Measurements from ENCODE around the gene PGGT1B.

Gene PGGT1B

DNA sequence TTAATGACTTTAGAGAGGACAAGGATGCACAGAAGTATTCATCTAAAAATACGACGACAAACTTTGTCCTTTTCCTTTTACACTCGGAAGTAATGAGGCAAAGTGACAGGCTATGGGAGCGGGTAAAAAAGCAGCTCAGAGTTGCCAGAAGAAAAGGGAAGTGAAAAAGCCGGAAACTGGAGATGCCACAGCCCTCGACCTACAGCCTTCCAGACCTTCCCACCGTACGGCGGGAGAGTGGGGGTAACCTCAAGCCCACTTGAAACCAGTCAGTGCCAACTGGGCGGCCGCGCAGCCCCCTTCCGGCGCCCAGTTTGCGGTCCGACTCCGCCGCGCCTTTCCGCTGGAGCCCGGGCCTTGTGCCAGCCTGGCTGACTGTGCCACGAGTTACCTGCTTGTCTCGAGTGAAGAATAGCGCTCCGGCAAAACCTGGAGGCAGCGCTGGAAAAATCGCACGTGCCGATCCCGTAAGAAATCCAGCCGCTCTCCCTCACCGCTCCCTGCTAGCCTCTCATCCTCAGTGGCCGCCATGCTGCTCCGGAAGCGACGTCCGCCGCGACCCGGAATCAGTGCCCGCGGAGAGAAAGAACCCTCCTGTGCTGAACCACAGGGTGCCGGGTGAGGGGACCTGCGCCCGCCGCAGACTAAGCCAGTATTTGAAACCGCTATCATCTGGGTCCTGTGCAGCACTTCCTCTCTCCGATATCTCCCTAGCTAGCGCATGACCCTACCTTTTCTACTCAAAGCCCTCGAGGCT, at the start of gene PGGT1B:
Gene PGGT1B, minus strand, starts transcription at position 557 of the 757 bp plus-strand sequence. Its CDS starts 26 bp downstream, at position 531.
- peak; percentile 49 for DNase-seq (ENCODE audit: low read depth)

DNA sequence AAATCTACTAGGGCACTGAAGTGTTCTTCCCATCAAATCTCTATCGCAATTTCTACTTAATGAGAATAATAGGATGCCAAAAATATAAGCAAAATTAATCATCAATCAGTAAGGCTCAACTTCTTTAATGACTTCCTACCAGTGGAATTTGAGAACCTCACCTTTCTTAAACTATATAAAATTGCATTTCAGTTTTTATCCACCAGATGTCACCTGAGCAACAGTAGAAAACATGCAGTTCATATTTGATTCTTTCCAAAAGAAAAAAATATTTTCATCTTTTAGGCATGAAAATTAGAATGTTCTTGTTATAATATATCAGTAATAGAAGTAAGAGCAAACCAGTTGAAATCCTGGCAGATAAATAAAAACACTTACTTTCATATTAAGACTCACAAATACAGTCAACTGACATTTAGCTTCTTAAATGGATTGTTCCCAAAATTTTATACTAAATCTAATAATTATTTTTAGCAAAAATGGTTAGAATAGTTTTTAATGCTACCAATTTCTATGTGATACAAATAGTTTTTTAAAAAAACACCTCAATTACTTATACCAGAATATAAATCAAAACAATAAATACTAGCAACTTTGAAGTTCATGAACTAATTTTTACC, 47.2 kb upstream of the PGGT1B start:
- no peak for DNase-seq (ENCODE audit: low read depth)

DNA sequence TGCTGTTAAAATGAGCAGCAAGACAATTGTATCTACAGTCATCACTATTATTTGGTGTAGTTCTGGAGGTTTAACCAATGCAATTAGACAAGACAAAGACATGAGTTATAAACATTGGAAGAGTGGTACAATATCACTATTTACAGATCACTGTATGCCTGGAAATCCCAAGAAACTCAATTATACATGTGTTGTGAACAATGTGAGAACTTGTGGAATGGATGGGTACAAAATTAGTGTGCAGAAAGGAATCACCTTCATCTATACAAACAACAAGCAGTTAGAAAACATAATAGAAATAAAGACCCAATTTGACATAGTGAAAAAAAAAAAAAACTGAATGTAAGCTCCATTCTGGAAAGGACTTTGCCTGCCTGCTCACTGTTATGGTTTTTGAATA, 46.1 kb upstream of the PGGT1B start:
- no peak for DNase-seq (ENCODE audit: low read depth)

GRCh38 chr5:115306011-115306536, 43.4 kb upstream of the PGGT1B start:
- no peak for DNase-seq (ENCODE audit: low read depth)

- no peak for DNase-seq (ENCODE audit: low read depth)
These were observed 41.8 kb upstream of the PGGT1B start for GRCh38 chr5:115304496-115304895.

GRCh38 chr5:115298811-115299210, 36.1 kb upstream of the PGGT1B start:
- no peak for DNase-seq (ENCODE audit: low read depth)

DNA sequence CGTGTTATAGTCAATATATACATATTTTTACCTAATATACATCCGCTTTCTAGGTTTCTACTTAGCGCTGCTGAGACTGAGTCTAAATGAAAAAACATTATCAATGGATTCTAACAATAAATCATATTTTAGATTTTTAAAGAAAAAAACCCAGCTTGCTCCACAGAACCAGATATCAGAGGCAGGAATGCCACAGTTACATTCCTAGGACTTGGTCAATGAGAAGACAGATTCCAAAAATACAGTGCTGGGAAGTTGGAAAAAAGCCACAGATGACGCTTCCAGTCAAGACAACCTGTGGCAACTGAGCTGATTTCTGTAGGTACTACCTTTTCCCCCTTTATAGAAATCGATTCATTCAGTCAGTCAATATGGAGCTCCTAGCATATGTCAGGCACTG, 34.4 kb upstream of the PGGT1B start:
- DNase-seq (ENCODE audit: low read depth), result no peak

- DNase-seq (ENCODE audit: low read depth), result peak; percentile 63
These were observed 33.7 kb upstream of the PGGT1B start, which contains the start of gene CCDC112 for GRCh38 chr5:115296124-115297022. CCDC112 (minus strand) TSS chr5:115296654; CDS start chr5:115296543, 111 bp downstream.

DNA sequence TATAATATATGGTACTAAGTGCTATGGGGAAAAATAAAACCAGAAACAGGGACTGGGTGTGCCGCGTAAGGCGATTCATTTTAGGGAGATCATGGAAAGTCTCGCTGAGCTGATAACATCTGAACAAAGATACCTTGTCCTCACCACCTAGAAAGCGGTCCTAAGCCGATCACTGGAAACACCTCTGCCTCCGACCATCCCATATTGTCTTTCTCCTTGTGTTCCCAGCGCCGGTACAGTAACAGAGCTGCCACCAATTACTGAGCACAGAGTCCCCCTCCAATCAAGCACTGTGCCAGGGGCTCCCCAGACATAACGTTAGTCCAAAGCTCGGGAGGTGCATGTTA, 33.1 kb upstream of the PGGT1B start:
- no peak for DNase-seq (ENCODE audit: low read depth)

GRCh38 chr5:115291397-115291796, 28.7 kb upstream of the PGGT1B start:
- DNase-seq (ENCODE audit: low read depth), result no peak

GRCh38 chr5:115289104-115289503, 26.4 kb upstream of the PGGT1B start:
- no peak for DNase-seq (ENCODE audit: low read depth)

DNA sequence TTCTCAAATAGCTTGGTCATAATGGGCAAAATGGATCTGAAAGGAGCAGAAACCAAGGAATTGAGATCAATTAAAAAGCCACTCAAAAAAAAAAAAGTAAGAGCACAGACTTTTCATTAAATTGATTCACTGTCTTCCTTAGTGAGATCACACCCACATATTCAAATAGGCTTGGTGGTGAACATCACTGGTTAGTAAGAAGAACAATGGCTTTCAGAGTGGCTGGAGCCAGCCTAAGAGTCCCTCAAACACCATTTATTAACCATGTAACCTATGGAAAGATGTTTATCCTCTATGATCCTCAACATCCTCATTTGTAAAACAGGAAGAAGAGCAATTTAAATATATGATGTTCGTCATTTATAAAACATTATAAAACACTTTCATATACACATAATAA, 21.3 kb upstream of the PGGT1B start:
- no peak for DNase-seq (ENCODE audit: low read depth)

DNA sequence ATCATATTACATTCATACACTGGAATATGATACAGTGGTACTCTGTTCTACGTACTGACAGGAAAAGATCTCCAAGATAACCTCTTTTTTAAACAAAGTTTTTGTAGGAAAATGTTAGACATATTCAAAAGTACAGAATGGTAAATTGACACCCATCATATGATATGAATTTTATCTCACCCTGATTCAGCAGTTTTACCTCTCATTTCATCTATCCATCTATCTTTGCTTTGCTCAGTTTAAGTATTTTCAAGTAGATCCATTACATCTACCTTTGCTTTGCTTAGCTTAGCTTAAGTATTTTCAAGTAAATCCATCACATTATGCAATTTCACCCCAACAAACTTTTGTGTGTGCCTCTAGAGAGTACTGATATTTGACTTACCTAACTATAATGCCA, 19.5 kb upstream of the PGGT1B start:
- DNase-seq (ENCODE audit: low read depth), result no peak

GRCh38 chr5:115274584-115274983, 11.9 kb upstream of the PGGT1B start:
- DNase-seq (ENCODE audit: low read depth), result no peak

- DNase-seq (ENCODE audit: low read depth), result no peak
These were observed 9.8 kb upstream of the PGGT1B start for GRCh38 chr5:115272297-115272958.

- no peak for DNase-seq (ENCODE audit: low read depth)
These were observed 8.8 kb upstream of the PGGT1B start for GRCh38 chr5:115271295-115272050.

- no peak for DNase-seq (ENCODE audit: low read depth)
These were observed 4.9 kb upstream of the PGGT1B start for GRCh38 chr5:115267617-115268016.

DNA sequence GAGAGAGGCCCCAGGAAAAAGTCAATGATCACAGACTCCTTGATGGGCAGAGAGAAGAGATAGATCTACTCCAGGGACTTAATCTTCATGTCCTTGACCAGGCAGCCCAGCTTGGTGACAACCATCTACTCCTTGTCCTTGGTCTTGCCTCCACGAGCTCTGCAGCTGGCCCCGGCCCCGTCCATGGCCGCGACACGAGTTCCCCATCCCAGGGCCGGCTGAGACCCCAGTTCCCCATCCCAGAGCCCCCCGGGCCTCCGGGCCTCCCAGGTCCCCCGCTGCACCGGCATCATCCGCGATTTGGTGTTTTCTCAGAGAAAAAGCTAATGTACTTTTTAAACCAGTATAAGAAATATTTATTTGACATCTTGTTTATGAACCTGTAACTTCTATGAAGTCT, 2.5 kb upstream of the PGGT1B start:
- no peak for DNase-seq (ENCODE audit: low read depth)

GRCh38 chr5:115264786-115265185, 2.1 kb upstream of the PGGT1B start:
- no peak for DNase-seq (ENCODE audit: low read depth)

- DNase-seq (ENCODE audit: low read depth), result no peak
These were observed 352 bp upstream of the PGGT1B start for GRCh38 chr5:115263078-115263380.

DNA sequence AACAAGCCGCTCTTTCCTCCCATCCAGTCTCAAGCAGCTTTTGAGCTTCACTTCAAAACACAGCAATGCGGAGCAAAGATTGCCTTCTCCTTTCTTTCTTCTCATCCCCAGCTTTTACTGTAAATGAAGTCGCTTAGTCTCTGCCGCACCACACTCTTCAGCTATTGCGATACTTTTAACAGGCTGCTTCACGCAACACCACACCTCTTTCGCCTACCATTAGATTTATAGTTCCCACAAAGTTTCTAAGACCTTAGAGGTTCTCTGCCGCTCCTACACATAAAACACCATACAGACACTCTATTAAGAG, 711 bp downstream of the PGGT1B start:
- no peak for DNase-seq (ENCODE audit: low read depth)

DNA sequence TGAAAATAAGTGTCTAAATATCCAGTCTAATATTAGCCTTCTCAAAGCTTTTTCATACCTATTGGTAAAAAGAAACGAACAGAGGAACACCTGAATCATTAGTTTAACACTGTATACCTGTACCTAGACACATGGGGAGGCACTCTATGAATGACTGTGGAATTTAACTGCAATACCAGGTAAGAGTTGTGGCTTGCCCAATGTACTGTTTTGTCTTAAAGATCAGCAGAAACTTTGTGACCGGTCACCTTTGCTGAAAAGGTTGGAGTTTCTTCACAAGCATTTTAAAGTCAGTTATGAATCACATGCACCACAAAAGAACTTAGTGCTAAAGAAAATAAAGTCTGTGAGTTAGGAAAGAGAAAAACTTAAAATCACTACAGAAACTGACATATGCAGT, 2.4 kb downstream of the PGGT1B start:
- DNase-seq (ENCODE audit: low read depth), result no peak
